Activated CD4-positive, CD25-positive, alpha-beta regulatory T cell treated with anti-CD3 and anti-CD28 coated beads, Interleukin-2, amount 50 U/mL, for 16 hours (primary cell): ENCODE results near the gene SMYD1.

ENCODE experiments used
- DNase-seq: peaks from one replicate; pipeline ENCODE4 v3.0.0-alpha.2; 2020; ENCODE audit warnings: low read depth, low spot score

Gene SMYD1

GRCh38 chr2:88122141-88122884, 54.7 kb downstream of the SMYD1 start:
- DNase-seq: no peak

DNA sequence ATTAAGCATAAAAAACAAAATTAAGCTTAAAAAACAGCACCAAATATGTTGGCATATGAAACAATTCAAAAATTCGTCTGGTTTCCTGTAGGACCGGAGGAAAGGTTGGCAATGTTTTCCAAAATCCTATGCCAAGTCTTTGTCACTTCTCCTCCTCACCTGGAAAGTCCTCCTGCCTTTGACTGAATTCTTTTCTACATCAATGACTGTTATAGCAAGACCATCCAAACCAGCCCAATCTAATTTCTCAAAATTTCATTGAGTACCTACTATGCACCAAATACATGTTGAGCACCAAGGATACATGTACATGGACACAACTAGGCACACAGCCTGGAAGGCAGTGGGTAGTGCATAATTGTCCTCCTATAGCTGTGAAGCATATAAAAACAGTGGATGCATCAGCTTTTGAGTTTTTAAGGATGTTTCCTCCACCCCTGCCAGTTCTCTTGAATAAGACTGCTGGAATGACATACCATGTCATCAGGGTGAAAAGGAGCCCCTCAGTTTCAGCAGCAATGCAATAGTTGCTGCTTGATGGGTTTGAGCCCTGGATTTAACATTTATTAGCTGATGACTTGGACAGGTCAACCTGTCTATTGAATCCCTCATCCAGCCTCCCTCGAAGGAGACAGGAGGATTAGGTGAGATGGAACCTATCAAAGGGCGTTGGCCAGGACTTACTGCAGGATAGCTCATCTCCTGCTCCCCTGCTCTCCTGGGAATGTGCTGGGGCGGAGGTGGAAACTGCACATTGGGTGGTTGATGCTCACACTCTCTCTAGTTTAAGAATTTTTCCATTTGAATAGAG, 55.7 kb downstream of the SMYD1 start:
- DNase-seq: no peak

DNA sequence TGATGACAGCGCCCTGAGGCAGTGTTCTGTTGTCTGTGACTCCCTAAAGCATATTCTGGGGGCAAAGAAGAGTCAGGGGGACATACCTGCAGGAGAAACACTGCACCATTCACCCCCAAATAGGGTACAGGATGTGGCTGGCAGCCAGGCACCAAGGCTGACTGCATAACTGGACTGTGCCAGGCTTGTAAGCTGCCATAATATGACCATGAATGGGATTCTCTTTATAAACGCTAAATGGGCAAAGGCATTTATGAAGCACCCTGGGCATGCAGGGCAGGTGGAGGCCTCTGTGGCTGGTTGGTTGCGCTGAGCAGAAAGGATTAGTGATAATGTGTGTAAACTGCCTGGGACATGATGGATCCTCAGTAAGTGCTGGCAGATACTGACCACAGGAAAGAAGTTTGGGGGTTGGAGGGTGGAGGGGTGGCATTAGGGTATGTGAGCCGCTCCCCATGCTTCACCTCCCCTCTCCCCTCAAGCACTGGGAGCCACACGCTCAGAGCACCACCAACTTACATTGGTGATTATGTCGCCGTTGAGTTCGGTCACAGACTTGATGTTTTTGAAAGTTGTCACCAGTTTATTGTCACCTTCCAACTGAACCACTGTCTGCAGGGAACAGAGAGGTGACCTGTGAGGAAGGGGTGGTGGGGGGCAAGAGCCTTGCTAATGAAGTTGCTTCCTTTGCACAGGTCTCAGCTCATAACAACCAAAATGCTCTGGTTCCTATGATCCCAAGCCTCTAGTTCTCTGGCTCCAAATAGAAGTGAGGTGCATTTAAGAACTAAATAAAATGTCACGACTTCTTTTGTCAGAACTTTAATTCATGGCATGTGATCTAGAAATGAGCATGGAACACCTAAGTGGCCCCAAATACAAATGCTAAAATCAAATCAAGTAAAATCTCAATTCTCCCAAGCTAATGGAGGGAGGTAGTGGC, 56.6 kb downstream of the SMYD1 start:
- DNase-seq: no peak

GRCh38 chr2:88125344-88125923, 57.8 kb downstream of the SMYD1 start:
- DNase-seq: no peak

DNA sequence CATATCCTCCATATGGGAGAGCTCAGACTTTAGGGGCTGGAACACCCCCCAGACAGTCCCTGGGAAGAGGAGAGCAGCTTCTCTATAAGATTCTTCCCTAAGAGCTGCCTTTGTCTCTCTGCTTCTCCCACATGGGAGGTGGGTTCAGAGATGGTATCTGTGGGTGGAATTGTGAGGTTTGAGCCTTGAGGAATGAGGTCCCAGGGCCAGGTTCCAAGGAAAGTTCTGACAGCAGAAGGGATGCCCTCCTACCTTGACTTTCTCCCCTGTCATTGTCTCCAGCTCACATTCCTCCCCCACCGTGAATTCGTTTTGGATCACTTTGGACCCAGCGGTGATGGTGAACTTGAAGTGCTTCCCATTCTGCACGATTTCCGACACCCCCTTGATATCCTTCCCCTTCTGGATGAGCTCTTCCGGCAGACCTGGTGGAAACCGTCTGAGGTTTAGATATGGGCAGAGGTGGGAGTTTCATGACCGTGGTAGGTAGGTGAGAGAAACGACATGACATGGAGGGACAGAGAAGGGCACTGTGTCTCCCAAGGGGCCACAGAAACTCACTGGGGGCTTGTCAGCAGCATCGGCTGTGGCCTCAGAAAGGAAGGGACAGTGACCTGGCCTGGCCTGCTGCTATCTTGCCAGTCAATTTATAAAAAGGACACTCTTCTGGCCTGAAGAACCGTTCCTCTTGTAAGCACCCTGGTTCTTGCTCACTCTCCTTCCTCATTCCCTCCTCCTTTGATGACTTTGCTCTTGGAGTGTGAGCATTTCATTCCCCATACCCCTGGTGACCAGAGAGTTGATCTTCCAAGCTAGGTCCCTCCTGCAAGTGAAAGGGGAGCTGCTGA, 58.5 kb downstream of the SMYD1 start:
- DNase-seq: no peak

- no peak for DNase-seq
These were observed 59.4 kb downstream of the SMYD1 start for GRCh38 chr2:88126772-88127637.

GRCh38 chr2:88127638-88127887, 59.9 kb downstream of the SMYD1 start:
- no peak for DNase-seq

- no peak for DNase-seq
These were observed 60.4 kb downstream of the SMYD1 start, which contains the start of gene FABP1 for GRCh38 chr2:88127888-88128653. Gene FABP1, minus strand, starts transcription at chr2:88128062. Its CDS starts 45 bp downstream, at chr2:88128017.

DNA sequence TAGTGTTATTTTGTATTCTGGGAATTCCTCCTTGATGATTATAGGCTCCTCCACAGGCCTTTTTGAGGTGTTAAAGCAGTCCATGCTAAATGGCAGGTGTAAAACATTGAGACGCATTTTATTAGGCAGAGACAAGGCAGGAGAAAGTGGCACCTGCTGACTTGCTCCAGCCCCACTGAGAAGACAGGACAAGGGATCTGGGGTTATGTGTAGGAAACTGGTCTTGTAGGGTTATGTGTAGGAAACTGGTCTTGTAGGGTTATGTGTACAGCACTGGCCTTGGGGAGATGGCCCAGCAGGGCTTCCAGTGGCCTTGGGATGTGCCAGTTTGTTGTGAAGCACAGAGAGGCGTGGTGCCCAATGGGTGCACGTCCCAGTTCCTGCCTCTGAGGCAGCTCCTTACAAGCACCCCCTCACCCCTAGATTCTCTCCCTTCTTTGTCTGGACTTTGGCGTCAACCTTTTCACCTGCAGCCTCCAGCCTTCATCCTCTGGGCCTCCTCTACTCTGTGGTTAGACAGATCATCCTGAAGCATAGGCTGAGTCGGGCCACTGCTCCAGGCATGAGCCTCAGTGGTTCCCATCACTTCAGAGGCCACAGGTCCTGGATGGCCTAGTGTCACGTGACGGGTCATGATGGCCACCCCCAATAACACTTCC, 61.2 kb downstream of the SMYD1 start:
- no peak for DNase-seq

GRCh38 chr2:88129313-88129959, 61.8 kb downstream of the SMYD1 start:
- no peak for DNase-seq

- DNase-seq: no peak
These were observed 63.8 kb downstream of the SMYD1 start for GRCh38 chr2:88131201-88131998.

DNA sequence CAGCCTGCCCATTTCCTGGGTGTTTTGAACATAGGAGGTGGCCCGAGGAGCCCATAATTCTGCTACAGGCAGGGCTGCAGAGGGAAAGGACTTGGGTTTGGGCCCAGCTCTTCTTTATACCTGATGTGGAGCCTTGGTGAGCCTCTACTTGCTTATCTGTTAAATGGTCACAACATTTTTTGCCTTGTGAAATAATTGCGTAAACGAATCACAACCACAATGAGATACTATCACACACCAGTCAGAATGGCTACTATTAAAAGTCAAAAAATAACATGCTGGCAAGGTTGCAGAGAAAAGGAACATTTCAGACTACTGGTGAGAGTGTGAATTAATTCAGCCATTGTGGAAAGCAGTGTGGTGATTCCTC, 64.4 kb downstream of the SMYD1 start:
- no peak for DNase-seq

GRCh38 chr2:88133875-88134274, 66.2 kb downstream of the SMYD1 start:
- no peak for DNase-seq

- DNase-seq: no peak
These were observed 69.2 kb downstream of the SMYD1 start for GRCh38 chr2:88136817-88137216.

- no peak for DNase-seq
These were observed 70.2 kb downstream of the SMYD1 start for GRCh38 chr2:88137833-88138232.

DNA sequence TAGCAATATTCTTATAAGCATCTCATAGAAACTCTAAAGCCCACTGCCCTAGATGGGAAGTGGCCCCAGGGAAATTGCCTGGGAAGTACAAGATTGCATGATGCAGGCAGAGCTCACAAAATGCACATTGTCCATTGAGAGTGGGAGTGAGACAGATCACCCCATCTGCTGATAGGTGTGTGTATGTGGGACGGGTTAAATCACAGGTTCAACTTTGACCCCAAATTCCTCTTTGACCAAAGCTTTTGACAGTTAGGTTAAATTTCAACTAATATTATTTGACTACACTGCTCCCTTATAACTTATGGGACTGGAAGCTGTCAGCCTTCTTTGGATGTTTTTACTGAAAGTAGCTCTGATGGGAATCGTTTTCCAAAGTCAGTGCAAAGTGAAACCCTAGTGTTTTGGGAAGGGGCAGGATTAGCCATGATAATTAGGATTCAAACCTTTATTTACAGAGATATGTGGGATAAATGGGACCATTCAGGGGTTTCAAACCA, 71.6 kb downstream of the SMYD1 start:
- no peak for DNase-seq

GRCh38 chr2:88139804-88140203, 72.2 kb downstream of the SMYD1 start:
- no peak for DNase-seq
